BE2C (cell line): ENCODE results near the gene S100A8.
A peak's percentile ranks its signal among the peaks of the same experiment; 100 is the strongest.
"Not testable (repeated sequence)": the region's sequence is repeated elsewhere in the genome, so short reads cannot be mapped to it uniquely, and the experiment has no call there.

Source experiments
- DNase-seq: peaks from one replicate; pipeline ENCODE4 v3.0.0-alpha.2; 2020
- H3K27me3 ChIP-seq: fragments of 250-450 bp; sonication (Bioruptor Pico); 2 replicates; pipeline ENCODE4 v1.5.1; 2020; ENCODE audit warnings: mild to moderate bottlenecking
- H3K36me3 ChIP-seq: fragments of 250-450 bp; sonication (Bioruptor Pico); 2 replicates; pipeline ENCODE4 v1.5.1; 2020; ENCODE audit warnings: mild to moderate bottlenecking
- H3K4me1 ChIP-seq: fragments of 250-450 bp; sonication (Bioruptor Pico); 2 replicates; pipeline ENCODE4 v1.5.1; 2020
- H3K4me3 ChIP-seq: 2 replicates; pipeline ENCODE4 v1.5.1; 2011; ENCODE audit warnings: low read depth, low read length
- H3K9me3 ChIP-seq: fragments of 250-450 bp; sonication (Bioruptor Pico); 2 replicates; pipeline ENCODE4 v1.5.1; 2020
- CTCF ChIP-seq: IDR thresholded peaks from 2 replicates; pipeline ENCODE4 v1.5.1; 2012; ENCODE audit warnings: mild to moderate bottlenecking, low read depth, low read length

The S100A8 gene

GRCh38 chr1:153417136-153417888 lies 26.4 kb upstream of the S100A8 start:
- H3K27me3 ChIP-seq = no peaks in the 10 kb centered on the region
- TF ChIP-seq CTCF = no peak
- H3K4me3 ChIP-seq = no peak overlapping the region
- H3K36me3 ChIP-seq = no peaks in the 10 kb centered on the region
- no peaks in the 10 kb centered on the region for H3K9me3 ChIP-seq
- no peak for DNase-seq
- no peaks in the 10 kb centered on the region for H3K4me1 ChIP-seq

GRCh38 chr1:153415850-153416570 lies 25.1 kb upstream of the S100A8 start, which contains the start of gene S100A7A:
S100A7A (plus strand) TSS chr1:153416520; CDS start chr1:153418083, 1,563 bp downstream.
- H3K4me3 ChIP-seq = no peak within 1 kb of the TSS
- DNase-seq = no peak
- no peaks in the 10 kb centered on the region for H3K4me1 ChIP-seq
- H3K36me3 ChIP-seq = no peaks in the 10 kb centered on the region
- H3K9me3 ChIP-seq = no peaks in the 10 kb centered on the region
- H3K27me3 ChIP-seq = no peaks in the 10 kb centered on the region
- no peak for TF ChIP-seq CTCF

- H3K4me1 ChIP-seq, H3K36me3 ChIP-seq, H3K27me3 ChIP-seq, H3K4me3 ChIP-seq, H3K9me3 ChIP-seq, DNase-seq: not testable (repeated sequence)
These were observed 23.1 kb upstream of the S100A8 start for GRCh38 chr1:153413961-153414360.

- not testable (repeated sequence) for H3K9me3 ChIP-seq, DNase-seq, H3K4me1 ChIP-seq, H3K27me3 ChIP-seq, H3K4me3 ChIP-seq, H3K36me3 ChIP-seq
These were observed 16.4 kb upstream of the S100A8 start for GRCh38 chr1:153407274-153407673.

GRCh38 chr1:153405825-153406599 lies 15.1 kb upstream of the S100A8 start:
- peaks cover 16% of the 10 kb centered on the region for H3K27me3 ChIP-seq
- not testable (repeated sequence) for DNase-seq, H3K9me3 ChIP-seq, H3K36me3 ChIP-seq, H3K4me3 ChIP-seq, H3K4me1 ChIP-seq

GRCh38 chr1:153404768-153405167 lies 13.9 kb upstream of the S100A8 start:
- peak; percentile 47 for DNase-seq
- Histone ChIP-seq H3K27me3 (peaks cover 26% of the 10 kb centered on the region), H3K4me1 (no peaks in the 10 kb centered on the region), H3K36me3 (no peaks in the 10 kb centered on the region), H3K9me3 (no peaks in the 10 kb centered on the region), H3K4me3 (no peak overlapping the region)
- TF ChIP-seq CTCF = peak; percentile 51

- Histone ChIP-seq H3K27me3 (peaks cover 26% of the 10 kb centered on the region), H3K9me3 (no peaks in the 10 kb centered on the region), H3K36me3 (no peaks in the 10 kb centered on the region), H3K4me1 (no peaks in the 10 kb centered on the region), H3K4me3 (no peak overlapping the region)
- no peak for DNase-seq
- TF ChIP-seq CTCF = no peak
These were observed 13.3 kb upstream of the S100A8 start for GRCh38 chr1:153404086-153404635.
